NCI-H2171 treated with DMSO at 0.1 percent for 48 hours (cell line): ENCODE data around the gene ZFAND3.

Experiments
- DNase-seq: peaks from one replicate; lab custom pipeline; 2025; lab: John Stamatoyannopoulos, UW

ZFAND3 gene

DNA sequence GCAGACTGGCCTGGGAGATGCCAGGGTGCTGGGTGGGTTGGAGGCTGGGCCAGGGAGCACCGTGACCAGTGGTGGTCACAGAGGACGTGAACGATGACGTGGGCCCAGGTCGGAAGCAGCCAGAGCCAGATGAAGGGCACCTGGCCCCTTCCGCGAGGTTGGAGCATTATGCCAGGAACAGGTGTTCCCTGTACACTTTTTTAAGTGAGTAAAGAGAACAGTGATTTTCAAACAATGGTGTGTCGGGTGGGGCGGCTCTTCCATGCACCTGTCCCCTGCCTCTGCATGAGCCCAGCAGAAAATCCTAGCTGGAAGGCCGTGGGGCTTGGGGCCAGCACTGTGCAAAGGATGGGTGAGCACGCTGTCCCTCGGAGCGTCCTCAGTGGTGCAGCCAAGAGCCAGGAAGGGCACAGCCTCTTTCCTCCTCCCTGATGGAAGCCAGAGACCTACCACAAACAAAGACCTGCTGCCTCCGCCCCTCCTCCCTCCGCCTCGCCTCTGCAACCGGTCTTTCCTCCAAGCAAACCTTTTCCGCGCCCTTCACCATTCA is 350.5 kb downstream of the ZFAND3 start:
- DNase-seq = peak; percentile 81

DNA sequence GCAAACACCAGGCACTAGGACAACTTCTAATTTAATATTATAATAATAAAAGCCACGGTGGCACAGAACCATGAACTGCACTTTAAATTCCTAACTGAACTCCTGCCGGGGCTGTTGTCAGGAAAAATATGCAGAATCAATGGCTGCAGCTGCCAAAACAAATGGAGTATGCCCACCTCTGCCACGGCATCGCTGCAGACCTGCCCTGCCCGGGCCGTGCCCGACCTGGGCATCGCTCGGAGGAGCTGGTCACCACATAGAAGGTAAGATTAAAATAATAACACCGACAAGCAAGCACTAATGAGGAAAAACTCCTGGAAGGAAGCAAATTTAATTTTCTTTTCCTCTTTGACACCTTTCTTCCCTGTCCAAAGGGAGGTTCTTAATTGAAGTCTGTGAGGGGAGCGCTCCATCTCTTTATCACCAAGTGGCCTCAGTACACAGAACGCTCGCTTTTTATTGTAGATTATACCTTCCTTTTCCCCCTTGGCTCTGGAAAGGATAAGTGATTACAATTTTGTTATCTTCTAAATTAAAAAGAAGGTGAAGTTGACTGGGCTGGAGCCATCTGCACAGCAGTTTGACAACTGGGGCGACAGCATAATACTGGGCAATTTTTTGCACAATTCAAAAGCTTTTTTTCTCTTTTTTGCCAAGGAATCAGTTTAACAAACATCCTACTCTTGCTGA is 351.3 kb downstream of the ZFAND3 start:
- no peak for DNase-seq

DNA sequence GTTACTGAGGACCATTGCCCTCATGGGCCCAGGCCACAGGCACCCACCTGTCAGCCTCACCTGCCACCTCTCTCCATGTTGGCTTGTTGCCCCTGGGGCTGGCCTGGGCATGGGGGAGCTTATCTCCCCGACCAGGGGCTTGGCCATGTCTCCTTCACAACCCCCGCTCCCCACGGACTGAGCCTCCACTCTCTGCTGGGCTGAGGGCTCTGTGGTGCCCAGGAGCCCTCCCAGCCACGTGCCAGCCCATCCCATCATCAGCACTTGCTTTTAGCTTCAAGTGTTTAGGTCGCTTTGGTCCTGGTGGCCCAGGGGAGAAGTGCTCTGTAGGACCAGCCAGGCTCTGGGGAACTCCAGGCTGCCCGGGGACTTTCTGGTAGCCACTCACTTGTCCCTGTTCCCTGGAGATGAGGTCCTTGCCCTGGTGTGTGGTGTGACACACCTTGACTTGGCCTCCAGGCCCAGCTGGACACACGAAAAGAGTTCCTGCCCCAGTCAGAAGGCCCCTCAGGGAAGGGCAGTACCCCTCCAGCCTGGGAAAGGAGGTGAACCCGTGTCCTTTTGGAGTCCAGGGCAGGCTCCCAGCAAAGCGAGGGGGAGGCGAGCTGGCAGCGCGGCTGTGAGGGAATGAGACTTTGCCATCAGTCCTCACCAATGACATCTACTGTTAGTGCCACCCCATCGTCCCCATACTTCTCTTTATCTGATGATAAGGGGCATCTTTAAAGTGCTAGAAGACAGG is 352.6 kb downstream of the ZFAND3 start:
- no peak for DNase-seq

DNA sequence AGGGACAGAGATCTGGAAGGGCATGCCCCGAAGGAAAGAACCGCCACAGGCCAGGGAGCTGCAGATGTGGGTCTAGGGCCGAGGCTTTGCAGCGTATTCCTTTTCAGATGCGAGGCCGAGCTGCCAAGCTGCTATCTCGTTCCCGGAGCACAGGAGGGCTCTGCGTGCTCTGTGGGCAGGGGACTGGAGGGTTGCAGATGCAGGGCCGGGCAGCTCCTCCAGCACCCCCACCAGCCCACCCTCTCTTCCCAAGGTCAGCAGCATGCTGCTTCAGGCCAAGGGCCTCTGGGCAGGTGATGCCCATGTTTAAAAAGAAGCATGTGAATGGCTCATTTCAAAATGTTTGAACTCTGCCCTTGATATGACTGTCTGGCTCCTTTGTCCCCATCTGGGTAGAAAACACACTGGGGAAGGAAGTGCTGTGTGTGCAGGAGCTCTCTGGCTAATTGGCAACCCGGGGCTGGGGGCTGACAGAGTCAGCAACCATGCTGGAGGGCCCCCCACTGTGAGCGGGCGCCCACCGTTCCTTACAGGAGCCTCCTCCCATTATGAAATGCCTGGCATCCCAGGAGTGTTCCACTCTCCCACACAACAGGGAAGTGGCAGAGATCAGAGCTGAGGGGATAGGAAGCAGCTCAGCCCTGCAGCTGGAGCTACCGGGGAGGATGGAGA is 353.3 kb downstream of the ZFAND3 start:
- no peak for DNase-seq

DNA sequence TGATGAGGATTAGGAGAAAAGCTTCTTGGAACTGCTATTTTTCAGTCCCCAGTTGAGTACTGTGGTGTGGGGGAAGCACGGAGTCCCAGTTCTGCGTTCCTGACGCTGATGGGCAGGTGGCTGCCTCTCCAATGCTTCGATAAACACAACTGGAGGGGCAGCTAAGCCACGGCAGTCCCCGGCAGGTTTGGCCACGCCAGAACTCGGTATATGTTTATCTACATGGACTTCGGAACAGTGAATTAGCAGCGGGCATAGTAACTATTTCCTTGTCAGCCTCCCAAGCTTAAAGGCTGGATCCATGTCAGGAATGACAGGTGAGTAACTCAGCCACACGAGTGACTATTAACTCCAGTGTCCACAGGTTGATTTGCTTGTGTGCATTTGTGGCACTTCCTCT is 354.4 kb downstream of the ZFAND3 start:
- DNase-seq = no peak

DNA sequence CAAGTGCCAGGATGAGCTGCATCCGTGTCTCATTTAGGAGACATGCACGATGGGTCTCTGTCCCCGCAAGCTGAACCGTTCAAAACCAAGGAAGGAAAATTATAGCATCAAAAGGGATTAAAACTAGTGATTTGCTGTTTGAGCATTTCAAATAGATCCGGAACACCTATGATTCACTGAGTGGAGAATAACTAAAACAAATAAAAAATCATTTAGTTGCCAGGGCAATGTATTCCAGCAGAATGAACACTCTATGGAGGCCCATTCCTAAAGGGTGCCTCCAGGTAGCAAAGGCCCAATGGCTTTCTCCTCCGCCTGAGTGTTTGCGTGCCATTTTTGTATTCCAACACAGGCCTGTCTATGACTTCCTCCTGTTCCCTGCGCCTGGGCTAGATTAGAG is 354.8 kb downstream of the ZFAND3 start:
- no peak for DNase-seq

DNA sequence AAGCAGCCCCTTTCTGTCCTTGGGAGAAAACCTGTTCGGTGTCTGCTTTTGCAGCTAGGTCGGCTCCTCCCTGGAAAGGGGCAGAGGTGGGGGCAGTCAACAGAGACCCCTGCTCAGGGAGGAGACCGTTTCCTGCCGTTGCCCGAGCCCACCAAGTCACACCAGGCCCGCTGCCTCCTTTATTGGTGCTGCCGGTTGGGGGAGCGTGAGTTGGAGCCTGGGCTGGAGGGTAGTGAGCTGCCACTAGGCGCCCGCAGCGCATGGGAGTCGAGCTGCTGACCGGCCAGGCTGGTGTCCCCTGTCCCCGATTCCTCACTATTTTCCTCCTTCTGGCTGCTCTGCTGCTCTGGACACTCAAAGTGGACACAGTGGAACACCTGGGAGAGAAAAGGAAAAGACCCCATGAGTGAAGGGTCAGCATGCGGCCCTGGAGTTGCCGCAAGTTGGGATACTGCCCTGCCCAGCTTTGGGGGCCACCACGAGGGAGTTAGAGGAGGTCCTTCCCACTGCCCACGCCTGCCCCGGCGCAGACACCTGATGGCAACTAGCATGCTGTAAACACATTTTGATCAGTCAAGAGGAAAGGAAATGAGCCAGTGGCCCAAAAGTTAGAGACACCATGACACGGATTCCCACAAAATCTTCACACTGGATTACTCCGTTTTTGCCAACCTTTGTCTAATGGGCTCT is 355.4 kb downstream of the ZFAND3 start:
- DNase-seq = no peak

DNA sequence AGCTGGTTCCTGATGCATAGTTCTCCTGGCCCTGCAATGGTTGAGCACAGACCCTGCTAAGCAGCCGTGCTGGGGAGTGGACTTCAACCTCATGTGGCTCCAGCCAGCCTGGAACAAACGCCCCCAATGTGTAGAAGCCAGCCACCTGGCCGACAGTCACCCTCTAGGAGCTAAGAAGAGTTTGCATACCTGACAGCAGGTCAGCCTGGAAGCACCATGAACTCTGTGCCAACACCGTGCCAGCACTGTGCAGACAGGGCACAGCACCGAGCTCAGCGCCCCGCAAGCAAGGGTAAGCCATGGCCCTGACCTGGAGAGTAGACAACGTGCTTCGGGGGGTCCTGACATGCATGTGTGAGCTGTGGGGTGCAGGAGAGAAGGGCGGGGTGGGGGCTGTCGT is 356.3 kb downstream of the ZFAND3 start:
- no peak for DNase-seq

DNA sequence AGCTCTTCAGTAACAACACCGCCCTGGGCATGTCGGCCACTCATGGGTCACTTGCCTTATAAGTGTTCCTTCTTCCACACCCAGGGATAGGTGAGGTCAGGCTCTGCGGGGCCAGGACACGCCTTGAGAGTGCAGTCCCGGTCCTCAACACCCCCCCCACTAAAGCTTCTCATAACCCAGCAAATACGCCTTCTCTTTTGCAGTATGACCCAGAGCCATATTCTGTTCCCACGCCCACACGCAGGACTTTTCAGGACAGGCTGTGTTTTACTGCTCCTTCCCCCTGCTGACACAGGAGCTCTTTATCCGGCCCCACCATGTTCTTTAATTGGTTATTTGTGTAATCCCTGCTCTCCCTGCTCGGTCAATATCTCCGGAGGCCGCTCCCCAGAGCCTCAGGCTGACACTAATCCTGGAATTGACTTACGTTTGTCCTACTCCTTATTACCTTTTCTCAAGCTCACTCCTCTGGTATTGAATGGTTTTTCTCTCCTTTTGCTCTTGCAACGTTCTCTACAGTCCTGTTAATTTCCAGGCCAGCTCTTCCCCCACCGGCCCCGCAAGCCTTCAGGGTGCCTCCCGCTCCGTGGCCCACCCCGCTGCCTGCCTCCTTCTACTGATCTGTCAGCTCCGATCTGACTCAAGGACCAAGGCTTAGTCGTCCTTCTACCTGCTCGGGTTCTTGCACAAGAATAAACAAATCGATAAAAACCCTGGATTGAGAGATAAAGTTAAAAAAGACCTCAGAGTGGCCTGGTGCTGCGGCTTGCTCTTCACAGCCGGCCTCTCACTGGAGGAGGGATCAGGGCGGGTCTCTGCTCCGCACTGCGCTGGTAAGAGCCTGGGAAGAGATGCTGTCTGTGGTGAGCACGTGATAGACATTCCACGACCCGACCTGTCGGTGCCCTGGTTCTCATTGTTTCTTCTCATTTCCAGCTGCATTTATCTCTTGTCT is 357.5 kb downstream of the ZFAND3 start:
- no peak for DNase-seq

DNA sequence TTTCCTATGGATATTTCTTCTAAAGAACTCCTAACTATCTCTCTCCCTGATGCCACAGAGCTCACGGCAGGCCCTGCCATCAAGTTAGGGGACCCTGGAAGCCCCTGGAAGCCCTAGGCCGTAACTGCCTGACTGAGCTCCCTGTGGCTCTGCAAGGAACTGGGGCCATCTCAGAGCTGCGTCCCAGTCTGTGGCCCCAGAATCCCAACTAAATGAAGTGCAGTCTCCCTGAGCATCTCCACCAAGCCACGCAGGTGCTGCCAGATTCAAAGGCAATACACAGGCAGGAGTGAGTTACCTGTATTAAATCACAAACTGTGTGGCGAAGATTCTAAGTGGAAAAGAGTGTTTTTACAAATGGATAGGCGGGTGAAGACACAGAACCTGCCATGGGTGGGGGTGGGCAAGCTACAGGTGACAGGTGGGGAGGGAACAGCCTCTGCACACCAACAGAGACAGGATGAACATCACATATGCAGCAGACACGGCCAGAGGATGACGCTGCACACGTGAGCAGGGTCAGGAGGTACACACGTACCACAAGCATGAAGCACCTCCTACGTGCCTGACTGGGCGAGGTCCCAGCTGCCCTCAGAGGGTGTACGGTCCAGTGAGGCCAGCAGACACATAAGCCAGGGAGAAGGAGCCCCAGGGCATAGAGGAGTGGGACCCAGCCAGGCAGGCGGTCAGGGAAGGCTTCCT is 358.5 kb downstream of the ZFAND3 start:
- no peak for DNase-seq

DNA sequence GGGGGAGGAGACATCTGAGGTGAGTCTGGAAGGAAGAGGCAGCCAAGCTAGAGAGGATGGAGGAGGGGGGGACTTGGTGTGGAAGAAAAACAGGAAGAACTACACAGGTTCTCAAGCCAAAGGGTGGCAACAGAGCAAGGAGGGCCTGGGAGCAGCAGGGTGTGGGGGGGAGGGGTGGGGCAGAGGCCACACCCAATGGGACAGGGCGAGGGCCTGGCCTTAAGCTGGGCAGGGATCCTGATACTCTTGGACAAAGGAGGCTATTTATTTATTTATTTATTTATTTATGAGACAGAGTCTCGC is 359.0 kb downstream of the ZFAND3 start:
- DNase-seq = no peak

DNA sequence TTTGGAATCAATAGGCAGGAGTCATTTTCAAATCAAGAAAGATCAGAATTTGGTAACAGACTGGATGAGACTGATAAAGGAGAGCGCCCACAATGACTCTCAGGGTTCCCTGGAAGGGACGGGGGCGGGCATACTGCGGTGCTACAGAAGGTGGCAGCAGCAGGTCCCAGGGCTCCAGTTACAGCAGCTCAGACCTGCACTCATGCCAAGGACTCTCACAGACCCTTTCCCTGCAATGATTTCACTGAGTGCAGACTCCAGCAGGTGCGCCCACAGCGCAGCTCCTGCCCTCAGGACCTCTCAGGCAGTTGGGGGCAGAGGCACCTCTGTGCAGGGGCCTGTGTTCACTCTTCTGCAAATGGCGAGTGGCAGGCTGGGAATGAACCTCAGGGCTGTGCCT is 359.8 kb downstream of the ZFAND3 start:
- DNase-seq = peak; percentile 27

DNA sequence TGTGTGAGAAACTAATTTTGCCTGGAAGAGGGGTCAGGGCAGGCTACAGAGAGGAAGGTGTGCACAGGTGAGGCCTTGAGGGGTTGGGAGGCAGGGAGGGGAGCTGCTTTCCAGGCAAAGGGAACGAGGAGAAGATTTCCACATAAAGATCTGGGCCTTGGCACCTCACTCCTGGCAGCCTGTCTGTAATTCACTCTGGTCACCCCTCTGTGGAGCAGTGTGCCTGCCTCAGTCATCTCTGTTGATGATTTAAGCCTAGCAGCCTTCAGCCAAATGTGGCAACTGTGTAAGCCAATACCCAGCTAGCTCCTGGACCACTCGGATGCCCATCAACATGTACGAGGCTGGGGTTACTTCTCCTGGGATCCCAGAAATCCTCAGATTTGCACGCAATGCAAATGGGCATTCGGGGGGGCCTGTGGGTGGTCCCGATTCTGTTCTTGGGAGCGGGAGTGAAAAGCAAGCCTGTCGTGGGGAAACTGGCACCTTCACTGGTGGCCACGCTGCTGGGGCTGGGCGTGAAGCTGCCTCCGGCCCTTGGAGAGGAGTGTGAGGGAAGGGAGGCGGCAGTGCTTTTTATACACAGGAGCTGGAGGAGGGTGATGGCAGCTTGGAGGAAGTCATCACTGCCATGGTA is 360.4 kb downstream of the ZFAND3 start:
- DNase-seq = no peak

DNA sequence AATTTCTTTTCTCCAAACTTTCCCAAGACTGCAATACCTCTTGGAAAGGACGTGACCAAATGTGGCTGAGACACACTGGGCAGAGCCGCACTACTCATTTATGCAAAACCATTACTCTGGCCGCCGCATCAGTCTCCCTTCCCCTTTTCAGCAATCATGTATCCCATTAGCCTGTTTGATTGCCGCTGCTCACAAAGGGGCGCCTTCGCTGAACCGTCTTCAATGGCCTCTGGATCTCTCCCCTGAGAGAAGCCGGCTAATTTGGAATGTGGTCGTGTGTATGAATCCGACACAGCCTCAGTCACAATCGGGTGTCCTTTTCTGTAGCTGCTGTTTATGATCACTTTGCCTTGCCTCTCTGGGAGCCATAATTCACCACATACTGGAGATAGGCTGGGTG is 361.1 kb downstream of the ZFAND3 start:
- DNase-seq = no peak

DNA sequence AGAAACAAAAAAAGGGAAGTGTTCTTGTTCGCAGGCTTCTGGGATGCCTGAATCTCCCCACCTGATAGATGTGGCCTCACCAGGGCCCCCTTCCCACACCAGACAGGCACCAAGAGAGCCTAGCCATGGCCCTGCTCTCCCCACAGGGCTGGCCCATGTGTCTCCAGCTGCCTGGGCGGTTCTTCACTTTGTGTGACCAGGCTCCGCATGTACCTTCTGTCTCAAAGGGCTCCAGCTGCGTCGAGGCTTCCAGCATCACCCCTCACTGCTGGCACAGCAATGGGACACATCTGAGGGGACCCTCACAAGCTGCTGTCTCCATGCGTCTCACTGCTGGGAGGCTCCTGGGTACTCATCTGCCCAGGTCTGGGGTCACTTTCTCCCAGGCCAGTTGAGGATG is 362.9 kb downstream of the ZFAND3 start:
- DNase-seq = no peak

DNA sequence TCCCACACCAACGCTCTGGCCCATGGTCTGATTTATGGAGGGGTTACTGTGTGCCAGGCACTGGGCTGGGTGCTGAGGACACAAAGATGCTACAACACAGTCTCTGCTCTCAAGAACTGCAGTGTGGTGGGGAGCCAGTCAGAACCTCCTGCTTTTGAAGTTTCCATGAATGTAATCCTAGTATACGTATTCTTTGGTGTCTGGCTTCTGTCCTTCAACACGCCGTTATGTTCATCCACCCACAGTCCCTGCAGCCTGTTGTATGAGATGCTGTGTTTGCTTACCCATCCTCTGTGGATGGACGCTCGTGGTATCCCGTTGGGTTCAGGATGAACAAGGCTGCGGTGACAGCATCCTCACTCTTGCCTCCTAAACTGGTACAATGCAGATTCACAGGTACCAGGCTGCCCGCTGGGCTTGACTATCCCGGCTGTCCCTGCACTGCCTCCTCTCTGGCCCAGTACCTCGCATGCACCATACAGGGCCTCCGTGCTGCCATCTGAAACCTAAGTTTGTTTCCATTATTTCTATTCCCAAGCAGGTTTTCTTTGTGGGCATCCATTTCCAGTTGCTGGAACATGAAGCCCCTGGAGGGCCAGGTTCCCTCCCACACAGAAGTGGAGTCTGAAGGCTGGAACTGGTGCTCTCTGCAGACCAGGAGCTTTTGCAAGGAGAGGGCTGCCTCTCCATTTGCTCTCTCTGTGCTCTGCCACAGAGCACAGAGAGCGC is 364.5 kb downstream of the ZFAND3 start:
- DNase-seq = no peak

DNA sequence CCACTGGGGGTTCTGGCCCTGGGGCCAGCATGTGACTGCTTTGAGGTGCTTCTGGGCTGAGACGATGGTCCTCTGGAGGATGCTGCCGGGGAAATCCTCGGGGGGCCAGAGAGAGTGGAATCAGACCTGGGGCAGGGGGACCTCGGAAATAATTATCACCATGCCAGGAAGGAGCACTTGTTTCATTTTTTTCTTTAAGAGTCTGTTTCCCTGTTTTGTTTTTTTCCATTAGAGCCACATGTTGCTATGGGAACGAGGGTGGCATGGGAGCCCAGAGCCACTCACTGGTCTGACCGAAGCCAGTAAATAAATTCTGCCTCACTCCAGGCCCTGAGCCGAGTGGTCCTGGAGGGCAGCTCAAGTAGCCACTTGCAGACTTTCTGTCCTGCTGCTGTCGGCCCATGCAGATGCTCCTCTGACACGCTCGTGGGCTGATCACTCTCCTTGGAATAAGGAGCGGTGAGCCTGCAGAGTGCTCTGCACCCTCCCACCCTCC is 365.1 kb downstream of the ZFAND3 start:
- no peak for DNase-seq

DNA sequence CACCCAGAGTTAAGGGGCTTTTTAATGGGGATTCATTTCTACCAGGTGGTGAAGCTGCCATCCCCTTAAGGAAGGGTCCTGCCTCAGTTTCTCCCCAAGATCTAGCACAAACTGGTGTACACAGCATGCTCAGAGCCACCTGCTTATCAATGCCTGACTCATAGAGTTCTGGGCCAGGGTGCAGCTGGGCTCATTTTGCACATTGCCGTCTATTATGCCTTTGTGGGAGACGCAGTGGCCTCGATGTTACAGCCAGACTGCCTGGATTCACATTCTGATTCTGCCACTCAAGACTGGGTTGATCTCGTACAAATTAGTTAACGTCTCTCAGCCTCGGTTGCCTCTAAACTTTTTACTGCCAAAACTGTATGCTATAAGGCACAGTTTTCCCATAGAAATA is 365.7 kb downstream of the ZFAND3 start:
- DNase-seq = no peak

DNA sequence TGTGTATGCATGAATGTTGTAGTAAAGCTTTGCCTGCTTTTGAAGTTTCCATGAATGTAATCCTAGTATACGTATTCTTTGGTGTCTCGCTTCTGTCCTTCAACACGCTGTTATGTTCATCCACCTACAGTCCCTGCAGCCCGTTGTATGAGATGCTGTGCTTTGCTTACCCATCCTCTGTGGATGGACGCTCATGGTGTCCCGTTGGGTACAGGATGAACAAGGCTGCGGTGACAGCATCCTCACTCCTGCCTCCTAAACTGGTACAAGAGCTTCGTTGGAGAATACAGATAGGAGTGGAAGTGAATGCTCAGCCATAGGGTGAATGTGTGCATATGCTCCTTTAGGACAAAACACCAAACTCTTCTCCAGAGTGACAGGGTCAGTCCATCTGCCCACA is 366.2 kb downstream of the ZFAND3 start:
- DNase-seq = no peak
